GM15510 (cell line): ENCODE results near the gene GALNTL6.

Experiments used
- POLR2A ChIP-seq: IDR thresholded peaks from 3 replicates; pipeline ENCODE4 v1.6.1; 2011; ENCODE audit warnings: borderline replicate concordance; ENCODE audit not compliant: insufficient read length; ENCODE audit errors: extremely low read depth

Gene GALNTL6

DNA sequence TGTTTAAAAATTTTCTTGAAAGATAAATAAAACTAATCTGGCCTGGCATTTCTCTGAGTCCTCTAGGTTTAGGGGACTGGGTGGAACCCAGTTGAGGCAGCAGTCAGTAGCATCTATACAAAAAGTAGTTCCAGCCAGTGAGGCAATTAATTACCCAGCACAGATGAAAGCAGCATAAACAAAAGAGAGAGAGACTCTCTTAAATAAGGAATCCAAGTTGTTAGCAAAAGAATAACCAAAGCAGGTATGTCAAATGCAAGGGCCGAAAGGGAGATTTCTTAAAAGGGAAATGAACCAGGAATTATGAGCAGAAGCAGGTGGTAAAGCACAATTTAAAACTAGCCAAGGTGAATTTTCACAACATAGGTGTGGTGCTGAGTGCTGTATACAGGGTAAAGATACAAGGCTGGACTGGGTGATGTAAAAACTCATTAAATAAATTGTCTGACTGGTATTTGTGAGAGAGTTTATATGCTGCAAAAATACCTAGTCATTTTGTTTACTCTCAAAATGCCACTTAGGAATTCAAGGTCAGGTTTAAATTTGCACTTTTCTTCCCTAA, 1260.8 kb downstream of the GALNTL6 start:
- no peak for TF ChIP-seq POLR2A

- no peak for TF ChIP-seq POLR2A
These were observed 1261.3 kb downstream of the GALNTL6 start for GRCh38 chr4:173074501-173074946.

DNA sequence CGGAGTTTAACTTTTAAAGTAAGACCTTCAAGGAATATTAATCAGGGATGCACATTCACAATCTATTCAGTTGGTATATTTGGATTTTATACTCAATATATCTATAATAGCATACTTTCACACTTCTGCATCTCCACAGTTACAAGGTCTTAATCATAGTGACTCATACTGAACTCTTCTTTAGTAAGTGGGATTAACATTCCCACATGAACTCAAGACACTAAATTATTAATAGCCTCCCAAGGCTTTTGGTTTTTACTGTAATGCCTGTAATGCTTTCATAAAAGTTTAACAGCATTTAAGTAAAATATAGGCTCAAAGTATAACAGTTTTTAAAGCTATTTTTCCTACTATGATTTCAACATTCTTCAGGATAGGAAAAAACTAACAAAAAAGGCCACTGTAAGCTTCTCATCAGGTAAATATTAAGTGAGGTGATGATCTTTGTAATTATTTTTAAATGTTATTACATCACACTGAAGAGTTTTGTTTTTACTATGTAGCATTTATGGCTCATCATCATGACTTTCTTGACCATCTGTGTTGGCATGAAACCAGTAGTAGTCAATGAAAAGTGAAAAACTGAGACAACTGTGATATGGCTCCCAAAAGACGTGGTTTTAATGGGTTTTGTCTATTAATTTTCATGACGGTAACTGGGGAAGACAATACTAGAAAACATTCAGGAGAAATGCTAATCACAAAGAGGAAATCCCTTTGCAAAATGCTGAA, 1263.9 kb downstream of the GALNTL6 start:
- no peak for TF ChIP-seq POLR2A

DNA sequence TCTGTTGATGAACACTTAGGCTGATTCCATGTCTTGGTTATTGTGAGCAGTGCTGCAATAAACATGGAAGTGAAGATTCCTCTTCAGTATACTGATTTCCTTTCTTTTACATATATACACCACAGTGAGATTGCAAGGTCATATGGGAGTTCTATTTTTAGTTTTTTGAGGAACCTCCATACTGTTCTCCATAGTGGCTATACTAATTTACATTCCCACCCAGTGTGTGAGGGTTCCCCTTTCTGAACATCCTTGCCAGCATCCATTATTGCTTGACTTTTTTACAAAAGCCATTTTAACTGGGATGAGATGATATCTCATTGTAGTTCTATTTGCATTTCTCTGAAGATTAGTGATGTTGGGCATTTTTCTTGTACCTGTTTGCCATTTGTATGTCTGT, 1274.9 kb downstream of the GALNTL6 start:
- no peak for TF ChIP-seq POLR2A
